Epidermal melanocyte (primary cell): ENCODE data around the gene DES.
"Not testable (repeated sequence)": the region's sequence is repeated elsewhere in the genome, so short reads cannot be mapped to it uniquely, and the experiment has no call there.

Source experiments
- DNase-seq: peaks from one replicate; pipeline ENCODE4 v3.0.0; 2011; ENCODE audit warnings: low spot score; ENCODE audit not compliant: insufficient read length

Gene DES

DNA sequence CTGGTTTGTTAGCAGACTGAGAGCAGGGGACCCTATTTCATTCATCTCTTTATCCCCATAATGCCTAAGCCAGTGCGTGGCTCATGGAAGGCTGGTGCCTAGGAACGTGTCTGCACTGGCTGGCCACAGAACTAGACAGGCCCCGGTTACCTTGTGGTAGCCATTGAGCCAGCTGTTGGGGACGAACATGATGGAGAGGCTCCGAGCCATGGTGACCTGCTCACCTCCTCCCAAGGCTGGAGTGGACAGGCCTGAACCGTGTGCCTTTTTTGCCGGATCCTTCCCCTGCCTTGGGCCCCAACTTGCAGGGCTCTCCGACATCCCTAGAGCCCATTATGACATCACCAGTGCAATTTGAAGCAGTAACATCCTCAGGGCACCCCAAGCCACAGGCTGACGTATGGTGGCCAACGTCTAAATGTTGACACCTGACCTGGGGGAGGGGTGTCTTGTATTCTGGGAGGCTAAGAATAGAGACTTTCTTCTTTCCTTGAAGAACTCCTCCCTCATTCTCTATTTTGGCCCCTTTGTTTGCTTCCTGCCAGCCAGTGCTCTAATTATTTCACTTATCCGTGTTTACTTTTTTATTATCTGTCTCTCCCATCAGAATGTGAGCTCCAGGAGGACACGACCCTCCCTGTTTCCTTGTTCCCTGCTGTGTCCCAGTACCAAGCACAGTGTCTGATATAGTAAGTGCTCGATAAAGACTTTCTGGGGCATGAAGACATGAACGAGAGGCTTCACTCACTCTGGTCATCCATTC, 18.3 kb upstream of the DES start:
- no peak for DNase-seq

DNA sequence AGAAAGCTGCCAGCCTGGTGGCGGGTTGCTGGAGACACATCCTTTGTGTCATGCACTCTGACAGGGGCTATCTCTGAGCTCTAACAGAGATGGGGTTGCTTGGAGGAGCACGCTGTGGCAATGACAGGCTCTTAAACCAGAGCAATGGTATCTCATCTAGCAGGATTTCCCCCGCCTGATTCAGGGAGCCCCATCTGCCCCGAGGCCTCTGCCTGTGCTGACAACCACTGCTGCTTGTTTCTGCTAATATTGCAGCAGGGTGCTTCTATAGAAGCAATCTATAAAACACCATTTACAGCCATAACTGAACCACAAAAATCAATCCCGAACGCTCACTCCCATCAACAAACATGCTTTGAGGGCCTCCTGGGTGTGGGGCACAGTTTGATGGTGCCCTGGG, 17.6 kb upstream of the DES start:
- no peak for DNase-seq

- DNase-seq: no peak
These were observed 16.6 kb upstream of the DES start for GRCh38 chr2:219401606-219402005.

DNA sequence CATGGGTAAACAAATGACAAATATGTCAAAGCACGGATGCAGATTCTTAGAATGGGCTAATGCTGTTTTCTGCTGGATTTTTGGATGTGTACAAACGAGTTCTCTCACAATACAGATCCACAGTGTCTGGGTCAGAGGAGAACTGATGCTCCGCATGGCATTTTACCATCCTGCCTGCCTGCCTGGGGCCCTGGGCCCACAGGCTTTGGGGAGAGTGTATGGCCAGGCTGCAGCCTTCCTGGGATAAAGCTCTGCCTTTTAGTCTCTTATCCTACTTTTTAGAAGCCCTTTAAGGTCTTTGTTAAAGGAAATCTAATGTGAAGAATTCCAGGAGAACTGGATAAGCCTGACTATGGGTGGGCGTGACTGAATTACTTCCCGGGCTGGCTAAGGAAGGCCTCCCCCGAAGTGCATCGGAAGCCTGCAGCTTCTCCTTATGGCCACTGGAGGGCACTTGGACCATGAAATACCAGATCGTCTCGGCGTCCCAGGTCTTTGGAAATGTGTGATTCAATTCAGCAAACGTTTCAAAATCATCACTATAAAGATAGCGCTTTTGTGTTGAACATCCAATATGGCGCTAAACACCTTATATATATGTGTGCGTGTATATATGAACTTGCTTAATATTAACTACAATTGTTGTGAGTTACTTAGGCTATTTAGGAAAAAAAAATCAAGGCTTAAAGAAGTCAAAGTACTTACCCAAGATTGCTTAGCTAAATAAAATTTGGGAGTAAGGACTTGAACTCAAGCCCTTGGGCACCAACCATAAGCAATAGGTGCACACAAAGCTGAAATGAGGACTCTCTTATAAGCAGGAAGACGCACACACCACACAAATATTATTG, 15.3 kb upstream of the DES start:
- peak; percentile 84 for DNase-seq

- no peak for DNase-seq
These were observed 14.3 kb upstream of the DES start for GRCh38 chr2:219403861-219404260.

GRCh38 chr2:219404291-219404910, 13.8 kb upstream of the DES start:
- DNase-seq: no peak

- no peak for DNase-seq
These were observed 13.2 kb upstream of the DES start for GRCh38 chr2:219404954-219405353.

- DNase-seq: no peak
These were observed 12.7 kb upstream of the DES start for GRCh38 chr2:219405451-219405850.

DNA sequence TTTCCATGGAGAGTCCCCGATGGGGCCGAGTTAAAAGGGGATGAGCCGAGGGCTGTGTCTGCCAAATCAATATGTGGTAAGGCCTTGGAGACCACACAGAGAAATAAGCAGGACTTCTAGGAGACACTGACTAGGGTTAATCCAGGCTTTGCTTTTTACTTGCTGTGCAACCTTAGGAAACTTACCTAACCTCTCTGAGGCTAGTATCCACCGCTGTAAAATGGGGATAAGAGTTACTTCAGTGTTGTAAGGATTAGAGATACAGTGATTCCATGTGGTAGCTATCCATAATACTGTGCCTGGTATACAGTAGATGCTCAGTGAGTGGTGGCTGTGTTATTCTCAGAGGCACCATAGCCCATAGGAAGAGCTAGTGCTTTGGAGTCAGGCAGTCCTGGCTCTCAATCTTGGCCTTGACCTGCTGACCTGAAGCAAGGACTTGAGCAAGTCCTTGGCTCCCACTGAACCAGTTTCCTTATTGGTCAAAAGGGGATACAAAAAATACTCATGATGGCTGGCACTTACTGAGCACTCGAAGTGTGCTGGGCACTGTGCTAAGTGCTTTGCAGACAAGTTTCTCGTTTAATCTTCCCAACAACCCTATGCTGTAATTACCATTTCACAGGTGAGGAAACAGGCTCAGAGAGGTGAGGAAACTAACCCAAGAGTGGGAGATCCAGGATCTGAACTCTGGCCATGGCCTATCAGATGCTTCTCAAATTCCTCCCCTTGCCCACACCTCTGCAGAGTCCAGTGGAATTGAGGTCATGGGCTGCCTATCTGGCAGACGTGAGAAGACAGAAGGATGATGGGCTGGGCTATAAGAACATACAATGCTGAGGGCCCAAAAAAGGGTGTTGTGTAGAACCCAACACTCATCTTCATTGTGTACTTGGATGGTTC, 12.0 kb upstream of the DES start:
- no peak for DNase-seq

DNA sequence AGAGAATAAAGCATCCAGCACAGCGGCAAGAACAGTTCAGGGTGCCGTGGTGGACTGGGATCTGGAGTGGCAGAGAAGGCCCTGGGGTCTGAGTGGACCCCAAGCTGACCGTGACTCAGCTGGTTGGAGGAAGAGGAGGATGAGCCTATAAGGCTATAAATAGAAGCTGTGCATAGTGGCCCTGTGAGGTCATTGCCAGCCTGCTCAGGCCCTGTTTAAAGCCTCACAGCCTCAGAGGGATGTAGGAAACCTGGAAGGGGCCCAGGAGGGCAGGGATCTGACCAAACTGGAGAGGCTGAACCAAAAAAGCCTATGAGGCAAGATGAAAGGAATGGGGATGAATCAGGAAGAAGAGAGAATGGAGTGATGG, 11.3 kb upstream of the DES start:
- DNase-seq: no peak

DNA sequence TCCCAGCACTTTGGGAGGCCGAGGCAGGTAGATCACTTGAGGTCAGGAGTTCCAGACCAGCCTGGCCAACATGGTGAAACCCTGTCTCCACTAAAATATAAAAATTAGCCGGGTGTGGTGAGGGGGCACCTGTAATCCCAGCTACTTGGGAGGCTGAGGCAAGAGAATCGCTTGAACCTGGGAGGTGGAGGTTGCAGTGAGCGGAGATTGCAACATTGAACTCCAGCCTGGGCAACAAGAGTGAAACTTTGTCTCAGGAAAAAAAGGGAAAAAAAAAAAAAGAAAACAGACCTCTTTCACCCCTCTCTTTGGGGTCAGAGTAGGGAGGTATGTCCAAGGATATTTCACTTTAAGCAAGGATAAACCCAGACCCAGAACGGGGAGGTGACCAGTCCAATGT, 10.8 kb upstream of the DES start:
- DNase-seq: not testable (repeated sequence)

GRCh38 chr2:219408204-219408603, 10.0 kb upstream of the DES start:
- DNase-seq: no peak

DNA sequence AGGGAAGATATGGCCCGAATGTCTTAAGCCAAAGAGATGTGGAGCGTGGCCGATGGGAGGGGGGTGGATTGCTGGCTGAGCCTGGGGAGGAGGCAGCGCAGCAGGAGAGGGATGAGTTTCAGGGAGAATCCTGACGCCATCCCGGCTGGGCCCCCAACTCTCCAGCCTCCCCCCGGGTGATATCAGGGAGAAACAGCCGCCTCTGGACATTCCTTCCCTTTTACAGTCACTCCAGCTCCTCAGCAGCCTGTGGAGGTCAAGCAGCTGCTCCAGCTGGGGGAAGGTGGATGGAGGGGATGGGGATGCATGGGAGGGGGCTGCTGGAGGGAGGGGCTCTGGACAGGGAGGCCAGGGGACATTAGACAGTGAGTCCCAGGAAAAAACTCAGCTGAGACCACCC, 9.5 kb upstream of the DES start:
- DNase-seq: no peak

DNA sequence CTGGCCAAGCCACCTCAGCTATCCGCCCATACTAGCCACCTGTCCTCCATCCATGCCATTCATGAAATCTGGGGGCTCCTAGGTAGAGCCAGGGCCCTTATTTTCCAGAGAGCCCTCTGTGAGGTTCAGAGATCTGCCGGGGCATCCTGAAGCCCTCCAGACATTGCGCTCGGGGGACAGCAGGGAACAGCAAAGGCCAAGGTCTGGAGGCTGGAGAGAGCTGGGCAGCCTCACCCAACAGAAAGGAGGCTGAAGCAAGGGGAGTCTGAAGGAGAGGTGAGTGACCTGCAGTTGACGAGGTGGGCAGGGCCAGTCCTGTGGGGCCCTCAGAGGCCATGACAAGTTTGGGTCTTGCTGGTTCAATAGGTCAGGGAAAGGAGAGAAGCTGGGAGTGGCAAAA, 8.6 kb upstream of the DES start:
- DNase-seq: no peak

DNA sequence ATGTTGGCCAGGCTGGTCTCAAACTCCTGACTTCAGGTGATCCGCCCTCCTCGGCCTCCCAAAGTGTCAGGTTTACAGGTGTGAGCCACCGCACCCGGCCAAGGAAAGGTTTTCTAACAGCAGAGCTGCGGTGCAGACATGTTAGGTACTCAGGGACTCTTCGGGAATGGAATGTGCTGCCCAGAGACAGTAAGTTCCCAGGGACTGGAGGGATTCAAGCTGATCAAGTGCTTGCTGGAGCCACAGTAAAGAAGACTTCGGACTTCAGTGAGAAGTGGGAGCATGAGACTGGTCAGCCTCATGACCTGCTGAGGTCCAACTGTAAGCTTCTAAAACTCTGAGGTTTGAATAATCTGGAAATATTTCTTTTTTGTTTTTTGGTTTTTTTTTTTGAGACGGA, 7.8 kb upstream of the DES start:
- no peak for DNase-seq

DNA sequence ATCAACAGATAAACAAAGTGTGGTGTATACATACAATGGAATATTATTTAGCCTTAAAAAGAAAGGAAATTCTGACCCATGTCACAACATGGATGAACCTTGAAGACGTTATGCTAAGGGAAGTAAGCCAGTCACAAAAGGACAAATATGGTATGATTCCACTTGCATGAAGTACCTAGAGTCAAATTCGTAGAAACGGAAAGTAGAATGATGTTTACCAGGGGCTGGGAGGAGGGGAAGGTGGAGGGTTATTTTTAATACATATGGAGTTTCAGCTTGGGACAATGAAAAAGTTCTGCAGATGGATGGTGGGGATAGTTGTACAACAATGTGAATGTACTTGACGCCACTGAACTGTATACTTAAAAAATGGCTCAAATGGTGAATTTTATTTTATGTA, 3.3 kb upstream of the DES start:
- no peak for DNase-seq

GRCh38 chr2:219415580-219416234, 2.5 kb upstream of the DES start:
- DNase-seq: no peak

DNA sequence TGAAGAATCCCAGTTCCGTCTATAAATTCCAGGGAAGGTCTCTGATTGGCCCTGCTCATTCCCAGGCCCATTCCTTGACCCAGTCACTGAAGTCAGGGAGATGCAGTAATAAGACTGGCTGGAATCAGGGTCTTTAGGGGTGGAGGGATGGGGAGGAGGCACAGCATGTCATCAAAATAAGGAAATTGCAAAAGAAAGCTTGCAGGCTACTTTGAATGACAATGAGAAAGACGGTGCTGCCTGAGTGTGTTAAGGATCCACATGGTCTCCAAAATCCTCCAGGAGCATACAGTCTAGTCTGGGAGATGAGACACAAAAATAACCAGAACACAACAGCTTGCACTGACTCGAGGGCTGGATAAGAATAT, 2.0 kb upstream of the DES start:
- no peak for DNase-seq

DNA sequence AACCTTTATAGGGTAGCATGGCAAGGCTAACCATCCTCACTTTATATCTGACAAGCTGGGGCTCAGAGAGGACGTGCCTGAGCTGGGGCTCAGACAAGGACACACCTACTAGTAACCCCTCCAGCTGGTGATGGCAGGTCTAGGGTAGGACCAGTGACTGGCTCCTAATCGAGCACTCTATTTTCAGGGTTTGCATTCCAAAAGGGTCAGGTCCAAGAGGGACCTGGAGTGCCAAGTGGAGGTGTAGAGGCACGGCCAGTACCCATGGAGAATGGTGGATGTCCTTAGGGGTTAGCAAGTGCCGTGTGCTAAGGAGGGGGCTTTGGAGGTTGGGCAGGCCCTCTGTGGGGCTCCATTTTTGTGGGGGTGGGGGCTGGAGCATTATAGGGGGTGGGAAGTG, 1.2 kb upstream of the DES start:
- DNase-seq: no peak

GRCh38 chr2:219417374-219417773, 803 bp upstream of the DES start:
- no peak for DNase-seq

DNA sequence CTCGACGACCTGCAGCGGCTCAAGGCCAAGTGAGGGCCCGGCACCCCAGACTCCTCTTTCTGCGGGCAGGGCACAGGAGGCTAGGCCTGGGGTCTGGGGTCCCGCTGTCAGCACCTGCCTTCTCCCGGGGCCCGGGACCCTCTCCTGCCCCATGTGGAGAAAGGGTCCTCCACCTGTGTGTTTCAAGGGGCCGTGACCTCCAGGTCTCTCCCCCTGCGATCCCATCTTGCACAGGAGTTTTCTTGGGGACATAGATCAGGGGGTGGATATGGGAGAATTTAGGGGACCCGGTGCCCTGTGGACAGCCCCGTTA, 791 bp downstream of the DES start:
- DNase-seq: no peak
